RWPE1 (cell line): ENCODE data around the gene MARCHF3.
"Not testable (repeated sequence)": the region's sequence is repeated elsewhere in the genome, so short reads cannot be mapped to it uniquely, and the experiment has no call there.

Experiments used
- CTCF ChIA-PET: fragments of 350-600 bp; sonication (Branson Sonifier 250); formaldehyde crosslinking; extraction: SDS; loops from one replicate; lab custom pipeline; 2021; lab: Yijun Ruan, JAX
- POLR2A ChIA-PET: fragments of 400-600 bp; formaldehyde crosslinking; extraction: SDS; loops from one replicate; lab custom pipeline; 2020; ENCODE audit warnings: antibody characterized with exemption; ENCODE audit not compliant: low non-redundant PET; lab: Yijun Ruan, JAX
- DNase-seq: peaks from one replicate; pipeline ENCODE4 v3.0.0; 2012; ENCODE audit warnings: low spot score
- H3K27ac ChIP-seq: fragments of 450-650 bp; 2 replicates; pipeline ENCODE4 v1.5.1; 2017
- CTCF ChIP-seq: fragments of 450-650 bp; conservative IDR thresholded peaks from 2 replicates; pipeline ENCODE4 v1.5.1; 2017; ENCODE audit warnings: low read depth, mild to moderate bottlenecking

Gene MARCHF3

GRCh38 chr5:127026166-127026565, 4.2 kb downstream of the MARCHF3 start:
- no peak overlapping the region for H3K27ac ChIP-seq
- ChIA-PET POLR2A (no interaction called here), CTCF (no interaction called here)
- no peak for TF ChIP-seq CTCF
- DNase-seq: no peak

- ChIA-PET POLR2A (interaction anchor here (0.6 kb wide), 1 partner anchor 26 kb away, joined by 6 read pairs; no protein-coding TSS in a partner anchor), CTCF (no interaction called here)
- H3K27ac ChIP-seq: no peak overlapping the region
- TF ChIP-seq CTCF: no peak
- DNase-seq: no peak
Measured at GRCh38 chr5:127025467-127025866, 4.9 kb downstream of the MARCHF3 start.

- POLR2A ChIA-PET: no interaction called here
- no peak for DNase-seq
- TF ChIP-seq CTCF: no peak
- no peak overlapping the region for H3K27ac ChIP-seq
- CTCF ChIA-PET: interaction anchor here (0.7 to 1.3 kb wide), 3 partner anchors 13 to 289 kb away, joined by 3 read pairs; no protein-coding TSS in a partner anchor
Measured at GRCh38 chr5:127024821-127025220, 5.5 kb downstream of the MARCHF3 start.

- CTCF ChIA-PET: interaction anchor here (0.8 to 1.3 kb wide), 2 partner anchors 15 to 290 kb away, joined by 3 read pairs; no protein-coding TSS in a partner anchor
- DNase-seq, POLR2A ChIA-PET, H3K27ac ChIP-seq: not testable (repeated sequence)
Measured at GRCh38 chr5:127023552-127024191, 6.7 kb downstream of the MARCHF3 start.

- CTCF ChIA-PET: no interaction called here
- TF ChIP-seq CTCF: no peak
- POLR2A ChIA-PET: no interaction called here
- no peak for DNase-seq
- H3K27ac ChIP-seq: no peak overlapping the region
Measured at GRCh38 chr5:127022846-127023245, 7.5 kb downstream of the MARCHF3 start.

- no peak overlapping the region for H3K27ac ChIP-seq
- CTCF ChIA-PET: no interaction called here
- TF ChIP-seq CTCF: no peak
- POLR2A ChIA-PET: no interaction called here
- no peak for DNase-seq
Measured at GRCh38 chr5:127019928-127020327, 10.4 kb downstream of the MARCHF3 start.

GRCh38 chr5:127016722-127017121, 13.6 kb downstream of the MARCHF3 start:
- CTCF ChIA-PET, POLR2A ChIA-PET, DNase-seq, H3K27ac ChIP-seq: not testable (repeated sequence)
